HG03378 (cell line): ENCODE measurements around the gene UBA3.

Experiments used
- ATAC-seq: cut with Tn5 transposase; IDR thresholded peaks from one replicate; pipeline ENCODE4 v1.9.1; 2021; ENCODE audit warnings: mild to moderate bottlenecking, moderate library complexity; ENCODE audit not compliant: unreplicated experiment

UBA3 gene

DNA sequence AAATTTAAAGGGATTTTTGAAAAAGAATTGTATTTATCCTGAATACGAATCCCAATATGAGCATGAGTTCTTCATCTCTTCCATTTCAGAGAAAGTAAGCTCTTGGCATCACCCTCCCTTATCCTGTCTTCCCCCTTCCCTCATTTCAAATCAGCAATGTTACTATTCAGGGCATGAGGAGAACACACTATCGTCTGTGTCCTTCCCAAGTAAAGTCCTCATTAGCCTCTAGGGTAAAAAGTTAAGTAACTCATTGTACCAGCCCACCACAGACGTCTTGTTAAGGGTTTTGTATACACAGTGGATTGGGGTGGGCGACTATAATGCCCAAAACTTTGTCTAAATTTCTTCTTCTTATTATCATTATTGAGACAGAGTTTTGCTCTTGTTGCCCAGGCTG, 19.4 kb upstream of the UBA3 start:
- no peak for ATAC-seq

DNA sequence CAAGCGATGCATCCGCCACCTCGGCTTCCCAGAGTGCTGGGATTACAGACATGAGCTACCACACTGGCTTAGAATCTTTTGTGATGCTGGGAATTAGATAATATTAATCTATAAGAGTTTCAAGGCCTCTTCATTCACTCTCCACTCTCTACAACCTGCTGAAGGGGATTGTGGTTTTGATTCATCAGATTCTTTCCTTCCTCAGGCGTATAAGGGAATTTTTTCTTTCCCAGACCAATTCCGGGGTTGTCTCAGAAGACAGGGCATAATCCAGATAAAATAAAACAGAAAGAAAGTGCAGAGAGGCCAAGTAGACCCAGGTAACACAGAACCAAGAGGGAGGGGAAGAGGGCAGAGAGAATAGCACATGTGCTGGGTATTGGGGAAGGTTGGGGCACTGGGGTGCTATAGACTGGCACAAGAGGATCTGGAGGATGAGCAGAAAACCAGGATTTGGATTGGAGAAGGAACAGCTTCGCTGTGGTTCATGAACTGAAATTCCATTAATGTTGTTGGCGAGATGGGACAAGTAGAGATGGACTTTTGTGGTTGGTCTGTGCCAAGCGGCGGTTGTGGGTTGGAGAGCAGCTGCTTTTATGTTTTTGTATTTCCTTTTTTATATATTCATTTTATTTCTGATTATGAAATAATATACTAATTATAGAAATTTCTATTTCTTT, 17.4 kb upstream of the UBA3 start:
- ATAC-seq: no peak

DNA sequence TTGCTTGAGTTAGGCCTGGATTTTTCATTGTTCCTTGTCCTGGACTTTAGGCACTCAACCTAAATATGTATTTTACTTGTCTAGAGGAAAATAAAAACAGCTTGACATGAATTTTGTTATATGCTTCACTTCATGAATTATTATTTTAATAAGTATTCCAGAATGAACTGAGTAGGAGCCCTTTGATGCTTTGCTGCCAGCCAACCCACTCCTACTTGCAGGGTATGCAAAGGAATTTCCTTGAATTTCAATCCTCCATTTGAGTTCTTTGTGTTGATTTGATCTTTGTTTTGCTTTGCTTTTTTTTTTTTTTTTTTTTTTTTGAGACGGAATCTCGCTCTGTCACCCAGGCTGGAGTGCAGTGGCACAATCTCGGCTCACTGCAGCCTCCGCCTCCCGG, 16.1 kb upstream of the UBA3 start:
- no peak for ATAC-seq

DNA sequence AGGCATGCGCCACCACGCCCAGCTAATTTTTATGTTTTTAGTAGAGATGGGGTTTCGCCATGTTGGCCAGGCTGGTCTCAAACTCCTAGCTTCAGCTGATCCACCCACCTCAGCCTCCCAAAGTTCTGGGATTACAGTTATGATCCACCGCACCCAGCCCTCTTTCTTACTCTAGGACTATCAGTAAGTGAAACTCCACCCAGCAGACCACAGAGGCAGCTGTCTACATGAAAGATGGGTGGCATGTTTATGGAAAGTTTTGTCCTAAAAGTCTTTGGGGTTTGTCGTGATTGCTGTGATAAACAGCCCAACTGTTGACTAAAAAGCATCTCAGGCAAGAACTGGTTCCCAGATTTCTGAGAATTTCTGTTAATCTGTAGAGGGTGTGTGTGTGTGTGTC, 15.5 kb upstream of the UBA3 start:
- ATAC-seq: no peak

DNA sequence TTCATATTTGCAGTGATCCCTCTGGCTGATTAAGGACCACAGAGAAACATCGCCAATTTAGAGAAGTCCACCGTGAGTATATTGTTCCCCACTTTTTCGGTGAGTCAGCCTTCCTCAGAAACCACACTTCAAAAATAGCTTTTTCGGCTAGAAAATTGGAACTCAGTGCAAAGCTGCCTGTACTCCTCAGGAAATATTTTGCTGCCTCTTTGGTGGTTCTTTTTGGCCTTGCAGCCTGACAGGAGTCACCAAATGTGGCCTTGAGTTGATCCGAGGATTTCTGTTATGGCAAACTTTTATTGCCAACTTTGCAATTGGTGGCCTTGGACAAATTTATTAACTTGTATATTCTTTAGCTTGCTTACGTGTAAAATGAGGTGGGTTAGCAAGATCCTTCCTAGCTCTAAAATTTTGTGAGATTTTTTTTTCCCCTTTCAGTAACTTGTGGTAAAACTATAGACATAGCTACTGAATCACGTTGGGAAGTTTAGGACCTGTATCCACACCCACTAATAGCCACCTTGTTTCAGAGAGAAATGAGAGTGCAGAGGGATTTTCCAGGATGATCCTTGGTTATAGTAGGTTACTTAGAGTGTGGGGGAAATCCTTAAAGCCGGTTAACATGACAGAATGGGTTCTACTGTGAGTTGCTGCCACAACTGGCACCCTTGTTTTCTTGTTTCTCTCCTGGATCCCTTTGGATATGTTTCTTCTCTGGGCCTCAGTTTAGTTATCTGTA, 14.5 kb upstream of the UBA3 start:
- no peak for ATAC-seq

DNA sequence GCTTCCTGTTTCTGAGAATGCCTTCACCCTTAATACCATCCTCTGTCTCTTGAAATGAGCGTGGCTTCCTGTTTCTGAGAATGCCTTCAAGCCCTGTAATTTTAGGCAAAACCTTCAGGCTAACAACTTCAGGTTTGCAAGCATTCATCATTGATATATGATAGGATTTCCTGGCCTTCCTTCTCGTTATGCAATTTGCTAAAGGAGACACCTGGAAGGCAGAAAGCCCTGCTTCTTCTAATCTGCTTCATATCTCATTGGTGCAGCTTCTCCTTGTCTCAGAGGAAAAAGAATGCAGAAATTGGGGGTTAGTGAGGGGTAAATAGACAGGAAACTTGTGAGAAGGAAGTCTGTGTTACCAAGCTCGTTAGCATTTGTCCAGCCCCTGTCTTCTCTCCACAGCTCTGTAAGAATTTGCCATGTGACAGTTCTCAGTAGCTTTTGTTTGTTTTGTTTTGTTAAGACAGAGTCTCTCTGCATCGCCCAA, 11.9 kb upstream of the UBA3 start:
- peak; percentile 78 for ATAC-seq

DNA sequence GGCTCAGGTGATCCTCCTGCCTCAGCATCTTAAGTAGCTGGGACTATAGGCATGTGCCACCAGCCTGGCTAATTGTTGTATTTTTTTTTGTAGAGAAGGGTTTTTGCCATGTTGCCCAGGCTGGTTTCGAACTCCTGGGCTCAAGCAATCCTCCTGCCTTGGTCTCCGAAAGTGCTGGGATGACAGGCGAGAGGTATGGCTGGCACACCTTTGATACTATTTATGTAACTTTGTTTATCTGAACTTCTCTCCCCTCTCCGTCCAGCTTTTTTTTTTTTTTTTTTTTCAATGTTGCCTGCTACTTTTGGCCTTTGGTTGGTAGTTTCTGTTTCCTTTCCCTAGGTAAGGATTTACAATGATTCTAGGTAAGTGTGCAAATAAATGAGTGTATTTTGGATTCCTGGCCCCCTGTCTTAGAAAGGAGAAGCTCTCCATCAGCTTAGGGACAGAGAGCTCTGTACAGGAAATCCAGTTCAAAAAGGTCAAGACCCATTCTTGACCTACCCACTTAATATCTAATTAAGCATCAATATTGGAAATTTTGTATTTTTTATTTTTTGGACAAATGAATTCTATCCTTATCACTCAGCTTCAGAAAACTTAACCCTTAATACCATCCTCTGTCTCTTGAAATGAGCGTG, 11.3 kb upstream of the UBA3 start:
- ATAC-seq: no peak

DNA sequence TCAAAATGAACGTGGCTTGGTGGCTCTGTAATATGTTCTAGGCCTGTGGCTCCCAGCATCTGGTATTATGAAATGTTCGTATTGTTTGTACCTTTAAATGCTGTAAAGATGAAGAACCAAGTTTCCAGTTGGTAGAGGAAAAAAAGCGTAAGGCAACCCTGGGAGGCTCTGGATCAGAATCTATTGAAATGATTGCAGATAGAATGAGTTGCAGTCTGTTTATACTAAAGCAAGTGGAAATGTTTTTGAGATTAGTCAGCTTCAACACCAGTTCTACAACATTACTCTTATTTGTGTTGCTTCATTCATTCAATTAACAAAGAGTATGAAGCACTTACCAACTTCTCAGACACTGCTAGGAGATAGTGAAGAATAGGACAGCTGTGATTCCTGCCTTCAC, 9.9 kb upstream of the UBA3 start:
- ATAC-seq: no peak

DNA sequence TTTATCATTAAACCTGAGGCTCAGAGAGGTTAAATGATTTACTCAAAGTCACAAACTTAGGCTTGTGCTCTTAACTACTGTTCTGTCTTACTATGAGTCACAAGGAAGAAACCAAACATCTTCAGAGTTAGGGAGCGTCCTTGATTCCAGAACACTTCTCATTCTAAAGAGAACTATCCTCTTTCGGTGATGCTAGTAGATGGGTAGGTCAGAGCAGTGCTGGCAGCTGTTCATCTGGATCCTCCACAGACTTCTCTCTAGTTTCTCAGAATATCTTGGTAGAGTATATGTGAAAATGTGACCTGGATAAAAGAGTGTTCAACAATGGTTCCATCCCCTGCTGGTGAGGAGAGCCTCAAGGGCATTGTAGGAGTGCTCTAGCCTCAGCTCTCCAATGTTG, 7.9 kb upstream of the UBA3 start:
- ATAC-seq: peak; percentile 34

DNA sequence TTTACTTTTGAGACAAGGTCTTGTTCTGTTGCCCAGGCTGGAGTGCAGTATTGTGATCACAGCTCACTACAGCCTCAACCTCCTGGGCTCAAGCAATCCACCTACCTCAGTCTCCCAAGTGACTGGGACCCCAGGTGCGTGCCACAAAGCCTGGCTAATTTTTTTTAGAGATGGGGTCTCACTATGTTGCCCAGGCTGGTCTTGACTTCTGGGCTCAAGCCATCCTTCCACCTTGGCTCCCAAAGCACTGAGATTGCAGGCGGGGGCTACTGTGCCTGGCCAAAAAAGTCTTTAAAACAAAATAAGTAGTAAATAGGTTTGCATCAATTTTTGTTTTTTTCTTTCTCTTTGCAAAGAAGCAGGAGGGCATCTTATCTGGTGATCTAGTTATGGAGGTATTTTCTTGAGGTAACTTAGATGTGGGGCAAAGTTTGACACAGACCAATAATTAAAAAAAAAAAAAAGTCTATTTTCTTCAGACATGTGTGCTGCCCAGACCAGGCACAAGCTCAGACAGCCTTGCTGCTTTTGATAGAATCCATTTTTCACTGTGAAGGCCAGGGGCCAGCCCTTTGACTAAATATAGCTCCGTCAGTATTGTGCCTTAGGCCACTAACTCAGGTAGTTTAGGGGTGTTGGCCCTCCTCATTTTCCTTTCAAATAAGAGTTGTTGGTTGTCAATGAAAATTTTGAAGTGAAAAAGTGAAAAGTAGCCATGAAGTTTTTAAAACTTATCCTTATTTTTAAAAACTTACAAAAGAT, 7.0 kb upstream of the UBA3 start:
- no peak for ATAC-seq

DNA sequence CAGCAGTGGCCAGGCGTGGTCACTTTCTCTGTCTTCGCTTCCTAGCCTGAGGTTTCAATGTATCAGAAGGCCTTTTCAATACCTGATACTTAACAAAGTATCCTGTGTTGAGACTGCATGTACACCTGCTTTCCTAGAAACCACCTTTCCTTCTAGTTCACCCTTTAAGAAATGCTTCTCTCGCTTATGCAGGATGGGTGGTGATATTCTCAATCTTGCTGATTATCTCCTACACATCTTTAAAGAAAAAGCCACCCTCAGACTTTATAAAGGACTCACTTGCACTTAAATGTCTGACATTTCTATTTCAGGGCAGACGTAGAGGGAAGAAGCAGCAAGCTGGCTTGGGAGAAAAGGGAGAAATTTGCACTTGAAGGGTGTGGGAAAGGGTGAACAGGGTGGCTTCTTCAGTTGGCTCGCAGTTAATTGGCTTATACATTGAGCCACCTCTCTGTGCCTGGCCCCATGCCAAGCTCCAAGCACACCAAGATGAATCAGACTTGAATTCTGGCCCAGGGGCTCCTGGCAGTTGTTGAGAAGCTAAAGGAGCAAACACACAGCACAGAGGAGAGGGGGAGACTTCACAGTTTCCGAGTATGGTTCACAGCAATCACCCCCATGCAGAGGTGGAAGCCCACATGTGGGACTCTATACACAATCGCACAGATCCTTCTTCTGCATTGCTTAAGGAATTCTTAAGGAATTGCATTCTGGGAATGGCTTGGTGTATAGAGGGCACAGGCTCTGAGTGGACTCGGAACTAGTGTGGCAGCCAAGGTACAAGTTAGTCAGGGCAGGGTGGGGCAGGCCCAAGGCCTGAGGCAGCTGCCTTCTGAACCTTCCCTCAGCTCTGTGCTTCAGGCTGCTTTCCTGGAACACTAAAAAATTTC, 5.9 kb upstream of the UBA3 start:
- no peak for ATAC-seq

DNA sequence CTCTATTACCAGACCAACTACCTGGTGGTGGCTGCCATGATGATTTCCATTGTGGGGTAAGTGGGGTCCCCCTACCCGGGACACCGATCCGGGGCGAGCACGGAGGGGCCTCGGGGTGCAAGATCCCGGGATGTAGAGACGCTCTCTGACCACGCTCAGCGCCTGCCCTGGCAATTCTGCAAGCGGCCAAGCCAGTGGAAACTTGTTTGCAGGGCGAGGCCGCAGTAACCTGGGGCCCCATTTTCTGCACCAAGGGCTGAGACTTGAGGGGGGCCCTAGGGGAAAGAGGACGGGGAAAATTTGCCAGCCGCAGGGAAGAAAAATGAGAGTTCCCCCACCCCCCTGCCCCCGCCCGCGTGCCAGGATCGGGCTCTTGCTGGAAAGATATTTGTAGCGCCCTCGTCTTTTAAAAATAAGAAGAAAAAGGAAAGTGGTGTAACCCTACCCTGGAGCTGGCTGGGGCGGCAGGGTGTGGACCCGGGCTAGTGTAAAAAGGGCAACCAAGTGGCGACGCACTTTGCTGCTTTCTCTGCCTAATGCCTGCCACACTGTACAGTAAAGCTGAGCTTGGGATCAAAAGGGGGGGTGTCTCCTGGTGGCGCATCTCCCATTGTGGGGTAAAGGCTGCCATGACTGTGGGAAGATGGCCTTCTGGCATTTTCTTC, 5.1 kb upstream of the UBA3 start:
- no peak for ATAC-seq

DNA sequence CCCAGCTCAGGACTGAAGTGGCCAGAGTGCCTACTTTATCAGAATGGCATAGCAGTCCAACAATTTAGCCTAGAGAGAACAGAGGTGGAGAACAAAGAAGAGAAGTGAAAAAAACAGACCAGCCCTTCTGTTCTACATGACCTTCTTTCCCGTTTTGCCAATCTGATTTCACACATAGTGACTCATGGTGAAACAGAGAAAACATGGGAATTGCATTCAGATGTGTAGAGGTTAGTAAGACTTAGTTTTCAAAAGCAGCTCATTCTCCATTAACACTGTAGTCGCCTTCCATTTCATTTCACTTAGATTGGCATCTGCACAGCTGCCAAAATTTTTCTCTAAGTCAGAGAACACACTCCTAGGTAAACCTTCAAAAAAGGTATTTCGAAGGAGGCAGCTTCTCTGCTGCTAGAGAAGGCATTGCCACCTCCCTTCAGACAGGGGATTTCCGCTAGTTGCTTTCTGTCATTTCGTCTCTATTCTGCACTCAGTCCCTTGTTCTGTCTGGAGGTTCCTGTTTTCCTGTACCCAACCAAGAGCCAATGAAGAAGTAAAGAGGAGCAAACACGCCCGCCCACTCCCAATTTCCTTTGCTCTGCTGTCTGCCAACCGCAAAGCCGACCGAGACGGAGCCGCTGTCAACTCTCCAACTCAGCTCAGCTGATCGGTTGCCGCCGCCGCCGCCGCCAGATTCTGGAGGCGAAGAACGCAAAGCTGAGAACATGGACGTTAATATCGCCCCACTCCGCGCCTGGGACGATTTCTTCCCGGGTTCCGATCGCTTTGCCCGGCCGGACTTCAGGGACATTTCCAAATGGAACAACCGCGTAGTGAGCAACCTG, 4.4 kb upstream of the UBA3 start, which contains the start of gene ARL6IP5:
ARL6IP5 (plus strand) TSS at position 612 of the 842 bp plus-strand sequence; CDS start at position 723, 111 bp downstream.
- ATAC-seq: peak; percentile 55

DNA sequence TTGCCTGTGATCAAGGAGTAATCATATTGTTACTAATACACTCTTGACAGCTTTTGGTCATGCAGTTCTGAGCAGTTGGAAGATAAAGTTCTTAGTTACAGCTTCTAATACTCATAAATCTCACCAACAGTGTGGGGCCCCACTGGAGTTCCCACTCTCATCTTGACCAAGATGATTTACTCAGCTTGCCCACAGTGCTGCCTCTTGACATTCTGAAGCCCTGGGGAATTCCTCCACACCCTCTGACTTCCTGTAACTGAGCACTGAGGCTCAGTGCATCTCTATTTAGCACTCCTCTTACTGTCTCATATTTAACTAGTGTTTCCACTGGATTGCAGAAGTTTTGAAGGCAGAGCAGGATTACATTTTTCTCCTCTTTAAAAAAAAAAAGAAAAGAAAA, 2.6 kb upstream of the UBA3 start:
- peak; percentile 77 for ATAC-seq

DNA sequence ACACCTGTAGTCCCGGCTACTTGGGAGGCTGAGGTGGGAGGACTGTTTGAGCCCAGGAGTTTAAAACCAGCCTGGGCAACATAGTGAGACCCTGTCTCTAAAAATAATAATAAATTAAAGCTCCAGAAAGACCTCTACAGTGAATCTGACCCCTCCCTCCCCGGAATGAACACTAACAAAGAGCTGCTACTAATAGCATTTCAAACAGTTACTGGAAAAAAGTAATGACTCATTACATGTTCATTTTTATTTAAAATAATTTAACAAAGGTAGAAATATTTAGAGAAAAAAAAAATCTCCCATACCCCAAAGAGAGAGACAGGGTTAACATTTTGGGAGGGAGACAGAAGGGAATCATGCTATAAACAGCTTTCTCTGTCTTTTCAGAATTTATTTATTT, 2.2 kb upstream of the UBA3 start:
- no peak for ATAC-seq

DNA sequence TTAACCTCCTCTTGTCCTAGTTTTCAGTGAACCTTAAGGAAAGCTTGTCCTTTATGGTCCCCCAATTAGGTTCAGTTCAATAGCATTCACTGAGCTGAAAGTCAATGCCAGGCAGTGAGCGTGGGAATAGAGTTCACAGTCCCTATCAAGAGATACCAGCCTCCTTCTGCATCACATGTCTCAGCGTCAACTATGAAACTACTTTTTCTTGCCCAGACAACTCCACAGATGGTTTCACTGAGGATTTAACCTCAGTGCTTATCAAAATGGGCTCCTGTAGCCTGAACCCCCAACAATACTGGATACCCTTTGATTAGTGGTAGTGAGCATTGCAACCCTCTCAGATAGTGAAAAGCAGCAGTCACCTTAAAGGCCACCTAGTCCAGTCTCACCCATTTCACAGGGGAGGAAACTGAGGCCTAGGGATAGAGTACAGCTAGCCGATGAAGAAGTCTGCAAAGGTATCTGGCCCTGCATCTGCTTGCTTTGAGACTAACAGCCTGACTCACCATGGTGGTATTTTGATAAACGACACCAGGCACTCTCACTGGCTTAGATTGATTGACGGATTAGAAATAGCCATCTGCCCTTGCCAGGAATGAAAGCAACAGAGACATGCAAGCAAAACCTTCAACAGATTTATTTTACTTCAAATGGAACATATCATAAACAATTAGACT, 1.6 kb upstream of the UBA3 start:
- no peak for ATAC-seq

DNA sequence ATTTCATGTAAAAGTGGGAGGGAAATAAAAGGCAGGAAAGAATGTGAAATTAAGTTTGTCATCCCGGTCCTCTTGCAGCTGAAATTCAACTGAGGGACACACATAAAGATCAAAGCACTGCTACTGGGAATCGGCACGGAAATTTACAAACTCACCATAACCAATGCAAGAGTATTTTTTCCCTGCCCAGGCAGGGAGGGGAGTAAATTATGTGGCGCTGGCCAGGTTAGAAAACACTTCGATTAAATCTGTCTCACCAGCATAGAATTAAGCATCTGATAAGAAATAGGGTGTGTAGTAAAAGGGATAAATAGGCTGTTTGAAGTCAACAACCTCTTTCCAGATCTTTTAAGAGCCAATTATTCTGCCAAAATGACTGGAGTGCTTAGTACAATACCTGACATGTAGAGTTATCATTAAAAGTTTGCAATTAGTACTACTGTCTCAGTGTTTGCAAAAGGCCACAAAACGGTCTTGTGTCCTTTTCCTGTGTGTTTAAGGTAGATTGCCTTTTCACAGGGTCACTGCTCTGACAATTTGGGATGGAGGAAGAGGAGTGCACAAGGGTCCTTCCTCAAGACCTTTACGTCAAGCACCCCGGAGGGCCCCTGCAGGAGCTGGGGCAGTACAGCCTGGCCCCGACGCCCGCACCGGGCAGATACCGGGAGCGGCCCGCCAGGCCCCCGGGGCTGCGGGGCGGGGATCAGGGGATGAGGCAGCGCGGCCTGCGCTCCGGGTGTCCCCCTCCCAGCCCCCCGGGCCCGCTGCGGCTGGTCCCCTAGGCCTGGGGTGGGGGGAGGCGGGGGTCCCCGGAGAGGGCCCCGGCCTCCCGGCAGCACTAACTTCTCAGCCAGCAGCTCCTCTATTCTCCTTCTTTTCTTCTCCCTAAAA, 651 bp downstream of the UBA3 start:
- ATAC-seq: no peak
